ENCODE measurements around the gene STAU1.

DNA sequence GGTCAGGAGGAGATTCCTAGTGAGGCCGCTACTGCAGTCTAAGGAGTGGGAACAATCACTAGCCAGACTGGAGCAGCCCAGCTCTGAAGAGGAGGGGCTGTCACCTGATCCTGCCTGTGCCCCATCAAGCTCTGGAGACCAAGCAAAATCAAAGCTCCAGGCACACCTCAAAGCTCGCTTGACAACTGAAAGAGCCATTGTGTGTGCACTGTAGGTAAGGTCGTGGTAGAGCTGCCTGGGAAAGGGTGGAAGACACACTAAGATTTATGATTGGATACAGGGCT lies 83.8 kb downstream of the STAU1 start:
- TF ChIP-seq CTCF (tag by site-specific recombination; IDR thresholded peaks at IDR 0.05) (no peak), ZBTB21 (tag by site-specific recombination; IDR thresholded peaks at IDR 0.05) (no peak), ATF2 (tag by site-specific recombination; IDR thresholded peaks at IDR 0.05; ENCODE audit: low read depth) (no peak), ZNF571 (tag by site-specific recombination; IDR thresholded peaks at IDR 0.05) (no peak), ZNF510 (tag by site-specific recombination; IDR thresholded peaks at IDR 0.05; ENCODE audit: insufficient replicate concordance) (no peak), KLF10 (tag by site-specific recombination; IDR thresholded peaks at IDR 0.05) (no peak), ZFP37 (tag by site-specific recombination; IDR thresholded peaks at IDR 0.05) (no peak), ZNF311 (tag by site-specific recombination; IDR thresholded peaks at IDR 0.05; ENCODE audit: borderline replicate concordance) (no peak)
- TF ChIP-seq, protein P1, sequence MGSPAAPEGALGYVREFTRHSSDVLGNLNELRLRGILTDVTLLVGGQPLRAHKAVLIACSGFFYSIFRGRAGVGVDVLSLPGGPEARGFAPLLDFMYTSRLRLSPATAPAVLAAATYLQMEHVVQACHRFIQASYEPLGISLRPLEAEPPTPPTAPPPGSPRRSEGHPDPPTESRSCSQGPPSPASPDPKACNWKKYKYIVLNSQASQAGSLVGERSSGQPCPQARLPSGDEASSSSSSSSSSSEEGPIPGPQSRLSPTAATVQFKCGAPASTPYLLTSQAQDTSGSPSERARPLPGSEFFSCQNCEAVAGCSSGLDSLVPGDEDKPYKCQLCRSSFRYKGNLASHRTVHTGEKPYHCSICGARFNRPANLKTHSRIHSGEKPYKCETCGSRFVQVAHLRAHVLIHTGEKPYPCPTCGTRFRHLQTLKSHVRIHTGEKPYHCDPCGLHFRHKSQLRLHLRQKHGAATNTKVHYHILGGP (tag by site-specific recombination; IDR thresholded peaks at IDR 0.05): no peak
